ENCODE measurements around the gene DDI2.

Gene DDI2

GRCh38 chr1:15714406-15715136 lies 97.3 kb downstream of the DDI2 start:
- H3K27ac ChIP-seq: no peak overlapping the region
- no peak overlapping the region for H3K9ac ChIP-seq (ENCODE audit: insufficient read length)
- DNase-seq (ENCODE audit: low read depth, low spot score): no peak
- H3K36me3 ChIP-seq (ENCODE audit: insufficient read depth, low read length): peaks cover 14% of the 10 kb centered on the region; the same call in 1 of the 2 replicates
- no peaks in the 10 kb centered on the region for H3K9me3 ChIP-seq (ENCODE audit: low read depth, low read length)
- TF ChIP-seq EZH2 (IDR thresholded peaks at IDR 0.05): no peak
- TF ChIP-seq FOXP2 (optimal IDR thresholded peaks at IDR 0.05; ENCODE audit: control extremely low read depth, extremely low read length, insufficient read depth): no peak
- TF ChIP-seq POLR2AphosphoS5 (IDR thresholded peaks at IDR 0.05; ENCODE audit: borderline replicate concordance, low read depth, low read length): no peak
- H3K4me3 ChIP-seq: no peak overlapping the region

GRCh38 chr1:15717418-15718125 lies 100.3 kb downstream of the DDI2 start:
- Histone ChIP-seq H3K9ac (ENCODE audit: insufficient read length) (no peak overlapping the region), H3K27ac (no peak overlapping the region), H3K36me3 (ENCODE audit: insufficient read depth, low read length) (peaks cover 18% of the 10 kb centered on the region; the same call in 1 of the 2 replicates), H3K4me3 (no peak overlapping the region), H3K9me3 (ENCODE audit: low read depth, low read length) (no peaks in the 10 kb centered on the region)
- DNase-seq (ENCODE audit: low read depth, low spot score): no peak
- no peak for TF ChIP-seq POLR2AphosphoS5 (IDR thresholded peaks at IDR 0.05; ENCODE audit: borderline replicate concordance, low read depth, low read length)
- TF ChIP-seq EZH2 (IDR thresholded peaks at IDR 0.05): no peak
- no peak for TF ChIP-seq FOXP2 (optimal IDR thresholded peaks at IDR 0.05; ENCODE audit: control extremely low read depth, extremely low read length, insufficient read depth)

DNA sequence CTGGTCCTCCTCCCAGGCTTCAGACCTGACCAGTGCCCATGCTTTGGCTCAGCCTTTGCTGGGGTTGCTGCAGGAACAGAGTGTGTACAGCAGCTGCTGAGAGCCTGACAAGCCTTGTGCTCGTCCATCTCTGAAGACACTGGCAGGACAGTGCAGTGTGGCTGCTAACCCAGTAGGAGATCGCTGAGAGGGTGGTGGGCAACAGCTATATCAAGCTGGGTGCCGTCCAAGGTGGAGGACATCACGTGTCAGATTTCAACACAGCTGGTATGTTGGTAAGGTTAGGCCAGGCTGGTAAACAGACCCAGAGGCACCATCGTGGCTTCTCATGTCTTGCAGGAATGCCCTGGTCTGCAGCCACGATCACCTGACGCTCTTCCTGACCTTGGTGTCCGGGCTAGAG lies 100.9 kb downstream of the DDI2 start:
- no peak overlapping the region for H3K9ac ChIP-seq (ENCODE audit: insufficient read length)
- H3K36me3 ChIP-seq (ENCODE audit: insufficient read depth, low read length): peaks cover 18% of the 10 kb centered on the region; the same call in 1 of the 2 replicates
- DNase-seq (ENCODE audit: low read depth, low spot score): no peak
- TF ChIP-seq POLR2AphosphoS5 (IDR thresholded peaks at IDR 0.05; ENCODE audit: borderline replicate concordance, low read depth, low read length) (no peak), FOXP2 (optimal IDR thresholded peaks at IDR 0.05; ENCODE audit: control extremely low read depth, extremely low read length, insufficient read depth) (no peak), EZH2 (IDR thresholded peaks at IDR 0.05) (no peak)
- no peaks in the 10 kb centered on the region for H3K9me3 ChIP-seq (ENCODE audit: low read depth, low read length)
- H3K4me3 ChIP-seq: no peak overlapping the region
- no peak overlapping the region for H3K27ac ChIP-seq

All from SK-N-MC (cell line).